Measurements from ENCODE around the gene BAG1.

The BAG1 gene

GRCh38 chr9:33239921-33240320 is 24.6 kb downstream of the BAG1 start, which contains the start of gene SPINK4:
TSS of gene SPINK4 (plus strand) at chr9:33240167. CDS start at chr9:33240209, 42 bp downstream.
- DNase-seq (ENCODE audit: low read depth in 1 of 2, low spot score in 1 of 2) = no peak
- no peak for TF ChIP-seq GABPA (IDR thresholded peaks at IDR 0.05; ENCODE audit: low read depth)
- no peak for TF ChIP-seq REST (IDR thresholded peaks at IDR 0.05; ENCODE audit: insufficient replicate concordance, low read depth)
- no peak for TF ChIP-seq POLR2AphosphoS5 (IDR thresholded peaks at IDR 0.05; ENCODE audit: low read depth)
- TF ChIP-seq CTCF (IDR thresholded peaks at IDR 0.05; ENCODE audit: insufficient read depth, low read length) = no peak
- no peak for TF ChIP-seq SPI1 (IDR thresholded peaks at IDR 0.05; ENCODE audit: borderline replicate concordance, low read depth)
- Histone ChIP-seq H3K27ac (replicated peaks) (no peak within 1 kb of the TSS), H3K4me3 (replicated peaks; ENCODE audit: insufficient read depth, low read length) (no peak within 1 kb of the TSS), H3K27me3 (ENCODE audit: insufficient read depth, poor library complexity, severe bottlenecking) (no peaks in the 10 kb centered on the region)

- TF ChIP-seq GABPA (IDR thresholded peaks at IDR 0.05; ENCODE audit: low read depth) = no peak
- no peak for TF ChIP-seq REST (IDR thresholded peaks at IDR 0.05; ENCODE audit: insufficient replicate concordance, low read depth)
- no peak for TF ChIP-seq SPI1 (IDR thresholded peaks at IDR 0.05; ENCODE audit: borderline replicate concordance, low read depth)
- no peak for TF ChIP-seq POLR2AphosphoS5 (IDR thresholded peaks at IDR 0.05; ENCODE audit: low read depth)
- TF ChIP-seq CTCF (IDR thresholded peaks at IDR 0.05; ENCODE audit: insufficient read depth, low read length) = no peak
- H3K27ac ChIP-seq (replicated peaks) = no peak overlapping the region
- no peak for DNase-seq (ENCODE audit: low read depth in 1 of 2, low spot score in 1 of 2)
Measured at GRCh38 chr9:33236571-33236970, 27.9 kb downstream of the BAG1 start.

GRCh38 chr9:33234511-33235467 is 29.7 kb downstream of the BAG1 start:
- H3K27me3 ChIP-seq (ENCODE audit: insufficient read depth, poor library complexity, severe bottlenecking) = no peaks in the 10 kb centered on the region
- DNase-seq (ENCODE audit: low read depth in 1 of 2, low spot score in 1 of 2) = no peak
- no peak overlapping the region for H3K4me3 ChIP-seq (replicated peaks; ENCODE audit: insufficient read depth, low read length)
- TF ChIP-seq SPI1 (IDR thresholded peaks at IDR 0.05; ENCODE audit: borderline replicate concordance, low read depth) (no peak), CTCF (IDR thresholded peaks at IDR 0.05; ENCODE audit: insufficient read depth, low read length) (no peak), POLR2AphosphoS5 (IDR thresholded peaks at IDR 0.05; ENCODE audit: low read depth) (no peak), GABPA (IDR thresholded peaks at IDR 0.05; ENCODE audit: low read depth) (no peak), REST (IDR thresholded peaks at IDR 0.05; ENCODE audit: insufficient replicate concordance, low read depth) (no peak)
- H3K27ac ChIP-seq (replicated peaks) = no peak overlapping the region

More at GRCh38 chr9:33236571-33236970, 27.9 kb downstream of the BAG1 start:
- no peak overlapping the region for H3K4me3 ChIP-seq (replicated peaks; ENCODE audit: insufficient read depth, low read length)
- H3K27me3 ChIP-seq (ENCODE audit: insufficient read depth, poor library complexity, severe bottlenecking) = no peaks in the 10 kb centered on the region

Measured in HL-60 (cell line).